Measurements from ENCODE around the gene HSD17B12.

DNA sequence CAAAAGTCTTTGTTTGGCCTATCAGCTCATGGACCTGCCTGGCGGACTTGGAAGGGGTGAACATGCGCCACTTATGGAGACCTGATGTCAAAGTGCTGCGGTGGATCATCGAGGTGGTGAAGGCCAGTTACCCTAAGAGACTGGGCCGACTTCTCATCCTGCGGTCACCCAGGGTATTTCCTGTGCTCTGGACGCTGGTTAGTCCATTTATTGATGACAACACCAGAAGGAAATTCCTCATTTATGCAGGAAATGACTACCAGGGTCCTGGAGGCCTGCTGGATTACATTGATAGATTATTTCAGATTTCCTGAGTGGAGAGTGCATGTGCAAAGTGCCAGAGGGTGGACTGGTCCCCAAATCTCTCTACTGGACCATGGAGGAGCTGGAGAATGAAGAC lies 218.0 kb downstream of the HSD17B12 start:
- TF ChIP-seq POLR2AphosphoS5 (IDR thresholded peaks at IDR 0.05; ENCODE audit: low read depth, low read length) (no peak), POLR2A (IDR thresholded peaks at IDR 0.05; ENCODE audit: low read depth, low read length) (no peak)
